Suprapubic skin (tissue), 3 donors: ENCODE measurements around the gene EME1.

Experiments
- CTCF ChIP-seq, 2 donors: fragments of 200-600 bp in 1 of 2; fragments of 450-650 bp in 1 of 2; sonication (generic) in 1 of 2; IDR thresholded peaks; one replicate each; pipeline ENCODE4 v1.5.1; 2016 to 2019; ENCODE audit warnings: antibody characterized with exemption in 2 of 2, mild to moderate bottlenecking in 1 of 2, moderate library complexity in 1 of 2
- EP300 ChIP-seq: sonication (generic); formaldehyde crosslinking; IDR thresholded peaks from one replicate; pipeline ENCODE4 v1.6.1; 2017; ENCODE audit warnings: antibody characterized with exemption
- POLR2A ChIP-seq, 2 donors: fragments of 450-650 bp; IDR thresholded peaks; one replicate each; pipeline ENCODE4 v1.6.1; 2017; ENCODE audit warnings: antibody characterized with exemption in 2 of 2, mild to moderate bottlenecking in 2 of 2, moderate library complexity in 2 of 2

- no peak for TF ChIP-seq EP300
- TF ChIP-seq CTCF (IDR thresholded peaks at IDR 0.05) = no peak
- no peak for TF ChIP-seq POLR2A (IDR thresholded peaks at IDR 0.05)
Measured at GRCh38 chr17:50424246-50424995, 51.4 kb downstream of the EME1 start.
